ENCODE data around the gene SPRYD4. TPM values are rescaled to one million over a fixed set of nuclear protein-coding genes. Genes with fewer than 3 reads are reported as not detected.
"Not testable (repeated sequence)": the region's sequence is repeated elsewhere in the genome, so short reads cannot be mapped to it uniquely, and the experiment has no call there.

The SPRYD4 gene
- total and polyA plus RNA-seq, 2 of the 4 experiments (the other 2 are of a cell fraction): 1.7 to 1.8 TPM

DNA sequence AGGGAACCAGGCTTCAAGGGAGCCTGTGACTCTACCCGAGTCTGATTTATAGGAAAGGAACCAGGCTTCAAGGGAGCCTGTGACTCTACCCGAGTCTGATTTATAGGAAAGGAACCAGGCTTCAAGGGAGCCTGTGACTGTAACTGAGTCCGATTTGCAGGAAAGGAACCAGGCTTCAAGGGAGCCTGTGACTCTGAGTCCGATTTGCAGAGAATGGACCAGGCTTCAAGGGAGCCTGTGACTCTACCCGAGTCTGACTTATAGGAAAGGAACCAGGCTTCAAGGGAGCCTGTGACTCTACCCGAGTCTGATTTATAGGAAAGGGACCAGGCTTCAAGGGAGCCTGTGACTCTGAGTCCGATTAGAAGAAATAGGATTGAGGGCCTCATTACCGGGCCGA is 31.1 kb downstream of the SPRYD4 start:
- H3K9me1 ChIP-seq (ENCODE audit: insufficient read depth, low read length); H3K14ac ChIP-seq (replicated peaks; ENCODE audit: low read depth, low read length); H2BK20ac ChIP-seq (ENCODE audit: low read depth, low read length); H2AK5ac ChIP-seq (ENCODE audit: low read depth, low read length); POLR2A ChIA-PET (ENCODE audit: unreplicated experiment); H3K9ac ChIP-seq (ENCODE audit: low read depth, low read length); BruUV-seq (replicated peaks); H4K20me1 ChIP-seq (ENCODE audit: insufficient read depth, low read length); H3K4me3 ChIP-seq (ENCODE audit: insufficient read depth, low read depth, low read length); DNase-seq; H2BK15ac ChIP-seq (ENCODE audit: low read depth, low read length); dilution Hi-C loops (cut with HindIII; ENCODE audit: low sequenced_read_pairs, unreplicated experiment); H2BK5ac ChIP-seq (ENCODE audit: low read depth, low read length, poor library complexity, severe bottlenecking); H3K9me3 ChIP-seq (ENCODE audit: control insufficient read depth, insufficient read depth, low read length); H2AFZ ChIP-seq (replicated peaks; ENCODE audit: low read length, poor library complexity); in situ Hi-C loops (cut with MboI; ENCODE audit: low sequenced_read_pairs); H2AK9ac ChIP-seq (replicated peaks; ENCODE audit: low read depth, low read length, poor library complexity); H4K8ac ChIP-seq (ENCODE audit: low read depth in 2 of 2, low read length in 2 of 2); H2BK120ac ChIP-seq (ENCODE audit: low read depth, low read length); H3K4me2 ChIP-seq (ENCODE audit: low read depth, low read length); H4K5ac ChIP-seq (ENCODE audit: low read depth, low read length); ATAC-seq (ENCODE audit: low read depth); H3K56ac ChIP-seq (ENCODE audit: extremely low read depth, insufficient read depth, low read length); H3K27me3 ChIP-seq (ENCODE audit: control insufficient read depth, insufficient read depth, low read length); intact Hi-C loops (cut with micrococcal nuclease); H4K91ac ChIP-seq (ENCODE audit: insufficient read depth, low read depth, low read length); H3K23ac ChIP-seq (ENCODE audit: low read depth, low read length); H3K27ac ChIP-seq (ENCODE audit: insufficient read depth, low read length); H3K4me1 ChIP-seq (ENCODE audit: control insufficient read depth, insufficient read depth, low read length); H3K18ac ChIP-seq (ENCODE audit: low read depth, low read length); CTCF ChIA-PET; H3K79me1 ChIP-seq (ENCODE audit: low read depth in 1 of 2, low read length in 2 of 2); H3K4ac ChIP-seq (ENCODE audit: low read depth, low read length); H3K36me3 ChIP-seq (ENCODE audit: control insufficient read depth, insufficient read depth, low read length): not testable (repeated sequence)
- WGBS, 2 experiments (ENCODE audit: extremely low coverage in 2 of 2, insufficient read length in 1 of 2): 75% methylated on average over 6 of the region's 9 CpGs; no CpG with 5 or more reads in 1 of the 2 experiments

DNA sequence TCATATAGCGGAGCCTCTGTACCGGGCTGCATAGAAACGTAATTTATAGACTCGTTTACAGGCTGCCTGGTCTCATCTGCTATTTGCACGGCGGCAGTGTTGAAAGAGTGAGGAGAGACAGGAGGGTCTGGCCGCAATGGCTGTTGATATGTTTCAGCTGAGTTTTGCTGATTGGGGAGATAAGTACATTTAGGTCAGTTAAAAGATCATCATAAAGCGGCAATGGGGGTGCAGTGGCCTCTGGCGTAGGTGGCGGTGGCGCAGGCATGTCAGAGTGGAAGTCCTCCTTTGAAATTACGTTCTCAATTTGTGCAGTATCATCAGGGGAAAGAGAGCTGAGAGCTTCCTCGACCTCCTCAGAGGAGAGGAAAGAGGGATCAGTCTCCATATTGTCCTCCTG is 31.5 kb downstream of the SPRYD4 start:
- H2BK5ac ChIP-seq (ENCODE audit: low read depth, low read length, poor library complexity, severe bottlenecking); H3K9me1 ChIP-seq (ENCODE audit: insufficient read depth, low read length); H3K9me3 ChIP-seq (ENCODE audit: control insufficient read depth, insufficient read depth, low read length); BruUV-seq (replicated peaks); H2BK15ac ChIP-seq (ENCODE audit: low read depth, low read length); ATAC-seq (ENCODE audit: low read depth); H4K20me1 ChIP-seq (ENCODE audit: insufficient read depth, low read length); H3K4me1 ChIP-seq (ENCODE audit: control insufficient read depth, insufficient read depth, low read length); H2AK9ac ChIP-seq (replicated peaks; ENCODE audit: low read depth, low read length, poor library complexity); H3K27ac ChIP-seq (ENCODE audit: insufficient read depth, low read length); dilution Hi-C loops (cut with HindIII; ENCODE audit: low sequenced_read_pairs, unreplicated experiment); intact Hi-C loops (cut with micrococcal nuclease); H2AFZ ChIP-seq (replicated peaks; ENCODE audit: low read length, poor library complexity); H4K8ac ChIP-seq (ENCODE audit: low read depth in 2 of 2, low read length in 2 of 2); H3K23ac ChIP-seq (ENCODE audit: low read depth, low read length); H2BK120ac ChIP-seq (ENCODE audit: low read depth, low read length); H3K4ac ChIP-seq (ENCODE audit: low read depth, low read length); H3K27me3 ChIP-seq (ENCODE audit: control insufficient read depth, insufficient read depth, low read length); H3K4me2 ChIP-seq (ENCODE audit: low read depth, low read length); POLR2A ChIA-PET (ENCODE audit: unreplicated experiment); CTCF ChIA-PET; H3K4me3 ChIP-seq (ENCODE audit: insufficient read depth, low read depth, low read length); DNase-seq; H3K36me3 ChIP-seq (ENCODE audit: control insufficient read depth, insufficient read depth, low read length); H3K79me1 ChIP-seq (ENCODE audit: low read depth in 1 of 2, low read length in 2 of 2); H3K14ac ChIP-seq (replicated peaks; ENCODE audit: low read depth, low read length); H3K18ac ChIP-seq (ENCODE audit: low read depth, low read length); H2AK5ac ChIP-seq (ENCODE audit: low read depth, low read length); H3K9ac ChIP-seq (ENCODE audit: low read depth, low read length); H4K91ac ChIP-seq (ENCODE audit: insufficient read depth, low read depth, low read length); H2BK20ac ChIP-seq (ENCODE audit: low read depth, low read length); H3K56ac ChIP-seq (ENCODE audit: extremely low read depth, insufficient read depth, low read length); H4K5ac ChIP-seq (ENCODE audit: low read depth, low read length): not testable (repeated sequence)
- WGBS, 2 experiments (ENCODE audit: extremely low coverage in 2 of 2, insufficient read length in 1 of 2): no CpG with 5 or more reads among the region's 13 CpGs
- in situ Hi-C loops (cut with MboI; ENCODE audit: low sequenced_read_pairs): loop anchor here (25.0 kb wide), 1 partner anchor 487 kb away; a partner anchor contains a TSS
